Endothelial cell (in vitro differentiated cells): ENCODE data around the gene IKZF1. TPM values are rescaled to one million over a fixed set of nuclear protein-coding genes. Genes with fewer than 3 reads are reported as not detected.

Experiments used
- DNase-seq: peaks from one replicate; pipeline ENCODE4 v3.0.0; 2021; ENCODE audit warnings: low spot score
- H3K27ac Mint-ChIP-seq: one replicate; pipeline ENCODE4 v1.8.0; 2021; ENCODE audit warnings: mixed read lengths, inconsistent platforms; ENCODE audit not compliant: unreplicated experiment
- H3K27me3 Mint-ChIP-seq: one replicate; pipeline ENCODE4 v1.8.0; 2021; ENCODE audit warnings: mild to moderate bottlenecking, moderate library complexity, mixed read lengths, inconsistent platforms; ENCODE audit not compliant: unreplicated experiment
- H3K36me3 Mint-ChIP-seq: one replicate; pipeline ENCODE4 v1.8.0; 2021; ENCODE audit warnings: mild to moderate bottlenecking, low read depth, mixed read lengths, inconsistent platforms; ENCODE audit not compliant: unreplicated experiment
- H3K4me1 Mint-ChIP-seq: one replicate; pipeline ENCODE4 v1.8.0; 2021; ENCODE audit warnings: mild to moderate bottlenecking, mixed read lengths, inconsistent platforms; ENCODE audit not compliant: unreplicated experiment
- H3K4me3 Mint-ChIP-seq: one replicate; pipeline ENCODE4 v1.8.0; 2021; ENCODE audit warnings: mild to moderate bottlenecking, mixed read lengths, inconsistent platforms; ENCODE audit not compliant: unreplicated experiment
- H3K9me3 Mint-ChIP-seq: one replicate; pipeline ENCODE4 v1.8.0; 2021; ENCODE audit warnings: mixed read lengths, inconsistent platforms; ENCODE audit not compliant: unreplicated experiment
- CTCF ChIP-seq: fragments of 200-600 bp; sonication (generic); IDR thresholded peaks from one replicate; pipeline ENCODE4 v1.5.0; 2021; ENCODE audit warnings: antibody characterized with exemption; ENCODE audit not compliant: unreplicated experiment
- total RNA-seq: library from RNA; stranded (reverse); fragmentation: NEBNext Ultra II Directional; extraction: Animal tissue kit (Norgen Biotek cat#: 25700); gene quantifications from one replicate; pipeline ENCODE4 v1.2.1, GENCODE V29; 2021; ENCODE audit not compliant: unreplicated experiment

Gene IKZF1
- total RNA-seq, 1 donor from 2014 or later: 3.1 TPM

DNA sequence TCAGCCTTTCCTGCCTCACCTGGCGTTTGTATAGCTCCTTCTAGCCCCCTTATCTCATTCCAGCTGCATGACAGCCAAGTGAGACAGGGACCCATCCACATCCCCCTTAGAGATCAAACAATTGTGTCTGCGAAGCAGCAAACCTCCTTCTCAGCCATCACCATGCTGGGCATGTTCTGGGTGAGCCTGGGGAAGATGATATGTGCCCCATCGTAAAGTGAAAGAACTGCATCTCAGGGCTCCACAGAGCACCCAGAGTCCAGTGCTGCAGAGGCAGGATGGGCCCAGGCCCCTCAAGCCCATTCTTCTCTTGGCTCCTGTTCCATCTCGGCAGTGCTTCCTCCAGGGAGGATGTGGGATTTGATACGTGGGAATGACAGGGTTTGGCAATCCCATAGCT, 102.4 kb downstream of the IKZF1 start:
- peaks cover 2% of the 10 kb centered on the region for H3K27me3 Mint-ChIP-seq
- peaks cover 2% of the 10 kb centered on the region for H3K4me1 Mint-ChIP-seq
- H3K36me3 Mint-ChIP-seq: no peaks in the 10 kb centered on the region
- DNase-seq: no peak
- H3K9me3 Mint-ChIP-seq: no peaks in the 10 kb centered on the region
- H3K4me3 Mint-ChIP-seq: no peak overlapping the region
- TF ChIP-seq CTCF: no peak
- no peak overlapping the region for H3K27ac Mint-ChIP-seq

DNA sequence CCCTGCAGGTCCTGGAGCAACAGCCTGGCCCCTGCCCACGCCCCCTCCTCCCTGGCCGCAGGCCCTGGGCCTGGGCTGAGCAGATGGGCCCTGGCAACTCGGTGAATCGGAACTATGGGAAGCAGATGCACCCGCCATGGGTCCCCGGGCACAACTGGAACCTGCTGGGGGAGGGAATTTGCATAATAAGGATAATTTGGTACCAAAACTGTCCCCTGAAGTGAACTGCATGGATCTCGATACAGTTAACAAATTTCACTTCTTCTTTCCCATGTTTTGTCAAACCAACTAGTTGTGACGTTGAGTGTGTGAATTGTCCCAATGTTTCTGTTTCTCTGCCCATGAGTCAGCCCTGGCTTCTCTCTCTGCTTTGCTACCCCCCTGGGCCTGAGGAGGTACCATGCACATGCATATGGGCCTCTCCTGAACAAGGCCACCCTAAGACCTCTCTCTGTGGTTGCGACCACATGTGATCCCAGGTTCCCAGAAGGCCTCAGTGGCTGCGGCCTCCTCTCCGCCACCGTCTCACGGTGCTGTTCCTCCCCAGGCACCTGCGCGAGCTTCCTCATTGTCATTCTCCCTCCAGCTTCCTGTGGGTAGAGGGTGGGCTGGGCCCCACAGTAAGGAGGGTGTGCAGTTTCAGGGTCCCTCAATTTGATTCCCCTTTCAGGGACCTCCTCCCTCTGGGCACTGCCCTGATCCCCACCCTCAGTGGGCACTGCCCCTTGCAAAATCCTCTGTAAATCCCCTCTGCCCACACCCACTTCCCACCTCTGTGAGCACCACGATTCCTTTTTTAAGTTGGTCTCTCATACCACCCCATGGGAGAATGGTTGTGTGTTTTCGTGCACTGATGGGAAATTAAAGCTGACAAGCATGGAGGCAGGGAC, 105.6 kb downstream of the IKZF1 start:
- Mint-ChIP-seq H3K27me3 (peaks cover 2% of the 10 kb centered on the region), H3K36me3 (no peaks in the 10 kb centered on the region), H3K27ac (no peak overlapping the region), H3K9me3 (no peaks in the 10 kb centered on the region), H3K4me3 (no peak overlapping the region), H3K4me1 (peaks cover 2% of the 10 kb centered on the region)
- no peak for DNase-seq
- no peak for TF ChIP-seq CTCF

DNA sequence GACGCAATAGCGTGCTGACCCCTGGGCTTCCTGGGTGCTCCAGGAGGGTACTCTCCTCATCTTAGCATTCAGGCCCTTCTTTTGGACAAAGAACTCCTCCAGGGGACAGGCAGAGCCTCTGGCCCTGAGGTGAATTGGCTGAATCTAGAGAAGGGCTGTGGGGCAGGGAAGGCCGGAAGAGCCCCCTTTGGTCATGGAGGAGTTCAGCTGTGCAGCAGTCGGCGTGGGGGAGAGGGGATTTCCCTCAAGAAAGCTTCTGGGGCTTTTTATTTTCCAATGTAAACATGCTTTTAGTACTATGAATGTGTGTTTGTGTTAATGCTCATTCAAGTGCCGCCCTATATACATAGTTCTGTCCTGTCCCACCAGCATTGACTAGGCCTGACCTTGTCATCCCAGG, 106.8 kb downstream of the IKZF1 start:
- Mint-ChIP-seq H3K4me1 (peaks cover 5% of the 10 kb centered on the region), H3K27ac (no peak overlapping the region), H3K36me3 (no peaks in the 10 kb centered on the region), H3K27me3 (peaks cover 2% of the 10 kb centered on the region), H3K9me3 (no peaks in the 10 kb centered on the region), H3K4me3 (no peak overlapping the region)
- no peak for TF ChIP-seq CTCF
- DNase-seq: no peak

GRCh38 chr7:50412973-50413372, 108.5 kb downstream of the IKZF1 start:
- Mint-ChIP-seq H3K9me3 (no peaks in the 10 kb centered on the region), H3K4me1 (peaks cover 10% of the 10 kb centered on the region), H3K4me3 (no peak overlapping the region), H3K27ac (no peak overlapping the region), H3K36me3 (no peaks in the 10 kb centered on the region), H3K27me3 (peaks cover 2% of the 10 kb centered on the region)
- TF ChIP-seq CTCF: no peak
- DNase-seq: no peak

DNA sequence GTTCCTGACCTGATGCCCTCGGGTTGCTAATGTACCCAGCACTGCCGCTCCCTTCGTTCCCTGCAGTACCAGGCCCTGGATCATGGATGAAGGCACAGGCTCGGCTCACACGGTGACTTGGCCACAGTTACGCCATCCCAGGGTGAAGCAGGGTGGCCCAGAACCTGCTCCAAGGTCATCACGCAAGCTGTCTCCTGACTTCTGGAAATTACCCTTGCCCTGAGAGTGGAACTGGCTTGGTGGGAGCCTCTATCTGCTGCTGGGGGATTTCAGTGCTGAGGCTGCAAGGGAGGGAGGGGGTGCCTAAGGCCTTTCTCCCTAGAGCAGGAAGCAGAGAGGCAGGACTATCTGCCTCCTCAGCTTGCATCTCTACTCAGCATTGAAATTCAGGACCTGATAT, 109.0 kb downstream of the IKZF1 start:
- H3K4me3 Mint-ChIP-seq: no peak overlapping the region
- H3K4me1 Mint-ChIP-seq: peaks cover 10% of the 10 kb centered on the region
- DNase-seq: no peak
- no peaks in the 10 kb centered on the region for H3K36me3 Mint-ChIP-seq
- peaks cover 2% of the 10 kb centered on the region for H3K27me3 Mint-ChIP-seq
- no peak overlapping the region for H3K27ac Mint-ChIP-seq
- no peaks in the 10 kb centered on the region for H3K9me3 Mint-ChIP-seq
- no peak for TF ChIP-seq CTCF
